ENCODE results near the gene PAQR9. TPM values are rescaled to one million over a fixed set of nuclear protein-coding genes. Genes with fewer than 3 reads are reported as not detected.

Gene PAQR9
- total and polyA plus RNA-seq, 2 donors (not counting 1 experiment from before 2014, with no cell fraction given), result not detected

DNA sequence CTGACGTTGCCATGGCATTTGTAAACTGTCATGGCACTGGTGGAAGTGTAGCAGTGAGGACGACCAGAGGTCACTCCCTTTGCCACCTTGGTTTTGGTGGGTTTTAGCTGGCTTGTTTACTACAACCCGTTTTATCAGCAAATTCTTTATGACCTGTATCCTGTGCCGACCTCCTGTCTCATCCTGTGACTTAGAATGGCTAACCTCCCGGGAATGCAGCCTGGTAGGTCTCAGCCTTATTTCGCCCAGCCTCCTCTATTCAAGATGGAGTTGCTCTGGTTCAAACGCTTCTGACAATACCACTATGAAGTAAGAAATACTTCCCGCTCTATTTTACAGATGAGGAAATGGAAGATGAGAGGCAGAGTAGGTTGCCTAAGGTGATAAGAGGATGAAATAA, 16.6 kb downstream of the PAQR9 start:
- Histone ChIP-seq H3K9ac (ENCODE audit: insufficient read depth, low read length) (no peak overlapping the region), H3K4me1 (ENCODE audit: control insufficient read depth, extremely low read depth, insufficient read depth, low read length) (no peaks in the 10 kb centered on the region), H2AFZ (ENCODE audit: low read length) (no peak overlapping the region), H3K27ac (ENCODE audit: insufficient read depth, low read length) (no peak overlapping the region), H3K4me2 (ENCODE audit: extremely low read depth, insufficient read depth, low read length) (no peak overlapping the region), H3K27me3 (ENCODE audit: control insufficient read depth, insufficient read depth, low read length) (no peaks in the 10 kb centered on the region), H3K9me3 (ENCODE audit: control insufficient read depth, insufficient read depth, low read depth, low read length) (no peaks in the 10 kb centered on the region), H3K4me3 (replicated peaks in 1 of 4; ENCODE audit: control extremely low read depth in 1 of 4, insufficient read depth in 1 of 4, low read depth in 3 of 4, low read length in 4 of 4) (no peak overlapping the region), H3K36me3 (ENCODE audit: control insufficient read depth, insufficient read depth, low read length) (no peaks in the 10 kb centered on the region), H3K79me2 (ENCODE audit: control insufficient read depth, insufficient read depth, low read length) (no peaks in the 10 kb centered on the region), H4K20me1 (ENCODE audit: control insufficient read depth, extremely low read depth, insufficient read depth, low read length) (no peaks in the 10 kb centered on the region)
- no peak for DNase-seq (ENCODE audit: low read depth in 2 of 2)
- no peak for TF ChIP-seq EZH2 (IDR thresholded peaks at IDR 0.05; ENCODE audit: low read length, missing control alignments)

DNA sequence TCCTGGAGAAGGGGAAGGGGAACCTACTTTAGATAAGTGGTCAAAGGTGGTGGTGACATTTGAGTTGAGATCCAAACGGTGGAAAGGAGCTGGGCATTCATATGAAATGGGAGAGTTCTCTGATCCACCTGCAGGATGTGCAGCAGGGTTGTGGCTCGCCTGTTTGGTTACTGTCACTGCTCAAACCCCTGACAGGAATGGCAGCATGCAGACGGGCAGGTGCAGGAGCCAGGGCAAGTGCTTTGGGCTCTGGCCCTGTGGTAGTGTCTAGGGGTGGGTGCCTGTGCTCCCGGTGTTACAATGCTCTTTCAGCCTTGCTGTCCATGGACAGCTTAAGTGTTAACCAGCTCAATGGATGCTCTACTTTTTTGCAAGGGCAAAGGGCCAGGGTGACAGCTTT, 18.5 kb downstream of the PAQR9 start:
- no peak for TF ChIP-seq EZH2 (IDR thresholded peaks at IDR 0.05; ENCODE audit: low read length, missing control alignments)
- TF ChIP-seq, protein P1, sequence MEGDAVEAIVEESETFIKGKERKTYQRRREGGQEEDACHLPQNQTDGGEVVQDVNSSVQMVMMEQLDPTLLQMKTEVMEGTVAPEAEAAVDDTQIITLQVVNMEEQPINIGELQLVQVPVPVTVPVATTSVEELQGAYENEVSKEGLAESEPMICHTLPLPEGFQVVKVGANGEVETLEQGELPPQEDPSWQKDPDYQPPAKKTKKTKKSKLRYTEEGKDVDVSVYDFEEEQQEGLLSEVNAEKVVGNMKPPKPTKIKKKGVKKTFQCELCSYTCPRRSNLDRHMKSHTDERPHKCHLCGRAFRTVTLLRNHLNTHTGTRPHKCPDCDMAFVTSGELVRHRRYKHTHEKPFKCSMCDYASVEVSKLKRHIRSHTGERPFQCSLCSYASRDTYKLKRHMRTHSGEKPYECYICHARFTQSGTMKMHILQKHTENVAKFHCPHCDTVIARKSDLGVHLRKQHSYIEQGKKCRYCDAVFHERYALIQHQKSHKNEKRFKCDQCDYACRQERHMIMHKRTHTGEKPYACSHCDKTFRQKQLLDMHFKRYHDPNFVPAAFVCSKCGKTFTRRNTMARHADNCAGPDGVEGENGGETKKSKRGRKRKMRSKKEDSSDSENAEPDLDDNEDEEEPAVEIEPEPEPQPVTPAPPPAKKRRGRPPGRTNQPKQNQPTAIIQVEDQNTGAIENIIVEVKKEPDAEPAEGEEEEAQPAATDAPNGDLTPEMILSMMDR (conservative IDR thresholded peaks at IDR 0.05 in 1 of 2, IDR thresholded peaks at IDR 0.05 in 1 of 2; ENCODE audit: low read depth in 1 of 2, low read length in 2 of 2), result no peak
- no peaks in the 10 kb centered on the region for H3K9me3 ChIP-seq (ENCODE audit: control insufficient read depth, insufficient read depth, low read depth, low read length)
- no peaks in the 10 kb centered on the region for H4K20me1 ChIP-seq (ENCODE audit: control insufficient read depth, extremely low read depth, insufficient read depth, low read length)
- no peaks in the 10 kb centered on the region for H3K36me3 ChIP-seq (ENCODE audit: control insufficient read depth, insufficient read depth, low read length)
- no peak overlapping the region for H3K9ac ChIP-seq (ENCODE audit: insufficient read depth, low read length)
- no peaks in the 10 kb centered on the region for H3K4me1 ChIP-seq (ENCODE audit: control insufficient read depth, extremely low read depth, insufficient read depth, low read length)
- H2AFZ ChIP-seq (ENCODE audit: low read length), result no peak overlapping the region
- no peak for DNase-seq (ENCODE audit: low read depth in 2 of 2)
- H3K4me2 ChIP-seq (ENCODE audit: extremely low read depth, insufficient read depth, low read length), result no peak overlapping the region
- no peaks in the 10 kb centered on the region for H3K79me2 ChIP-seq (ENCODE audit: control insufficient read depth, insufficient read depth, low read length)
- H3K27ac ChIP-seq (ENCODE audit: insufficient read depth, low read length), result no peak overlapping the region
- H3K4me3 ChIP-seq (replicated peaks in 1 of 4; ENCODE audit: control extremely low read depth in 1 of 4, insufficient read depth in 1 of 4, low read depth in 3 of 4, low read length in 4 of 4), result no peak overlapping the region
- H3K27me3 ChIP-seq (ENCODE audit: control insufficient read depth, insufficient read depth, low read length), result no peaks in the 10 kb centered on the region

DNA sequence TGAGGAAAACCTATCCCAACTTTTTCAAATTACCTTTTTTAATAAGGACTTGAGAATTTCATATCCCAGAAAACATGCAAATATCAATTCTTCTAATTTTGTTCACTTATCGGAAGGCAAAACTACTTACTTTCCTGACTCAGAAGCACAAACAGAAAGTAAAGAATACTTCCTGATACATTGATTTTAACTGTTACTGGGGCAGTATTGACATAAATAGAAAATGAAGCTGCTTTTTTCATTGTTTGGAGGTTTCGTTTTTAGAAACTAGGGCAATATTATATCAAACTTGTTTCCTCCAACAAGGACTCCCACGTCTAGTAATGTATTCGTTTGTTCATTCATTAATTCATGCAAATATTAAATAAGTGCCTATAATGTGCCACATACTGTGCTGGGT, 19.1 kb downstream of the PAQR9 start:
- Histone ChIP-seq H3K4me2 (ENCODE audit: extremely low read depth, insufficient read depth, low read length) (no peak overlapping the region), H3K36me3 (ENCODE audit: control insufficient read depth, insufficient read depth, low read length) (no peaks in the 10 kb centered on the region), H3K9ac (ENCODE audit: insufficient read depth, low read length) (no peak overlapping the region), H3K27me3 (ENCODE audit: control insufficient read depth, insufficient read depth, low read length) (no peaks in the 10 kb centered on the region), H3K79me2 (ENCODE audit: control insufficient read depth, insufficient read depth, low read length) (no peaks in the 10 kb centered on the region), H3K4me3 (replicated peaks in 1 of 4; ENCODE audit: control extremely low read depth in 1 of 4, insufficient read depth in 1 of 4, low read depth in 3 of 4, low read length in 4 of 4) (no peak overlapping the region), H2AFZ (ENCODE audit: low read length) (no peak overlapping the region), H3K4me1 (ENCODE audit: control insufficient read depth, extremely low read depth, insufficient read depth, low read length) (no peaks in the 10 kb centered on the region), H4K20me1 (ENCODE audit: control insufficient read depth, extremely low read depth, insufficient read depth, low read length) (no peaks in the 10 kb centered on the region), H3K9me3 (ENCODE audit: control insufficient read depth, insufficient read depth, low read depth, low read length) (no peaks in the 10 kb centered on the region), H3K27ac (ENCODE audit: insufficient read depth, low read length) (no peak overlapping the region)
- no peak for DNase-seq (ENCODE audit: low read depth in 2 of 2)
- TF ChIP-seq EZH2 (IDR thresholded peaks at IDR 0.05; ENCODE audit: low read length, missing control alignments), result no peak
- TF ChIP-seq, protein P1 (conservative IDR thresholded peaks at IDR 0.05 in 1 of 2, IDR thresholded peaks at IDR 0.05 in 1 of 2; ENCODE audit: low read depth in 1 of 2, low read length in 2 of 2), result no peak
